Suprapubic skin (tissue), 3 donors: ENCODE data around the gene PEMT.

Experiments
- CTCF ChIP-seq, 2 donors: fragments of 200-600 bp in 1 of 2; fragments of 450-650 bp in 1 of 2; sonication (generic) in 1 of 2; IDR thresholded peaks; one replicate each; pipeline ENCODE4 v1.5.1; 2016 to 2019; ENCODE audit warnings: antibody characterized with exemption in 2 of 2, mild to moderate bottlenecking in 1 of 2, moderate library complexity in 1 of 2
- POLR2A ChIP-seq, 2 donors: fragments of 450-650 bp; IDR thresholded peaks; one replicate each; pipeline ENCODE4 v1.6.1; 2017; ENCODE audit warnings: antibody characterized with exemption in 2 of 2, mild to moderate bottlenecking in 2 of 2, moderate library complexity in 2 of 2

- TF ChIP-seq CTCF (IDR thresholded peaks at IDR 0.05): no peak
- TF ChIP-seq POLR2A (IDR thresholded peaks at IDR 0.05): no peak
Measured at GRCh38 chr17:17545031-17545820, 46.3 kb downstream of the PEMT start.
